ENCODE measurements around the gene BAIAP2L1.

BAIAP2L1 gene

GRCh38 chr7:98257701-98258100 lies 143.2 kb downstream of the BAIAP2L1 start:
- no peak for DNase-seq

DNA sequence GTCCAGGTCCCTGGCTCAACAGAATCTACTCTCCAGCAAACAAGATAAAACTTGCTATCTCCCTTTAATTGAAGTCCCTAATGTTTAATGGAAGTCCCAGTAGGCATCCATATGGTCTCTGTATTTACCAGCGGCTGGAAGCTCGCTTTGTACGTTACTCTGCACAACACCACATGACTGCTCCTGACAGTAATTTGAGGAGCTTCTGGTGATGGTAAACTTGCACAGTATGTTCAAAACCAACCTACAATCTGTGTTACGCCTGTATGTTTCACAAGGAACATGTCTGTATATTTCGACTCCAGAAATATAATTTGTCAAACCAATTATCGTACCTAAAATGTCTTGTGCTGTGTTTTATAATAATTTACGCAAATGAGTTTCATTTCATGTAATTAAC lies 144.5 kb downstream of the BAIAP2L1 start:
- DNase-seq: no peak

GRCh38 chr7:98254951-98255610 lies 145.8 kb downstream of the BAIAP2L1 start:
- no peak for DNase-seq

- DNase-seq: no peak
Measured at GRCh38 chr7:98254516-98254915, 146.4 kb downstream of the BAIAP2L1 start.

- no peak for DNase-seq
Measured at GRCh38 chr7:98252425-98253054, 148.3 kb downstream of the BAIAP2L1 start.

DNA sequence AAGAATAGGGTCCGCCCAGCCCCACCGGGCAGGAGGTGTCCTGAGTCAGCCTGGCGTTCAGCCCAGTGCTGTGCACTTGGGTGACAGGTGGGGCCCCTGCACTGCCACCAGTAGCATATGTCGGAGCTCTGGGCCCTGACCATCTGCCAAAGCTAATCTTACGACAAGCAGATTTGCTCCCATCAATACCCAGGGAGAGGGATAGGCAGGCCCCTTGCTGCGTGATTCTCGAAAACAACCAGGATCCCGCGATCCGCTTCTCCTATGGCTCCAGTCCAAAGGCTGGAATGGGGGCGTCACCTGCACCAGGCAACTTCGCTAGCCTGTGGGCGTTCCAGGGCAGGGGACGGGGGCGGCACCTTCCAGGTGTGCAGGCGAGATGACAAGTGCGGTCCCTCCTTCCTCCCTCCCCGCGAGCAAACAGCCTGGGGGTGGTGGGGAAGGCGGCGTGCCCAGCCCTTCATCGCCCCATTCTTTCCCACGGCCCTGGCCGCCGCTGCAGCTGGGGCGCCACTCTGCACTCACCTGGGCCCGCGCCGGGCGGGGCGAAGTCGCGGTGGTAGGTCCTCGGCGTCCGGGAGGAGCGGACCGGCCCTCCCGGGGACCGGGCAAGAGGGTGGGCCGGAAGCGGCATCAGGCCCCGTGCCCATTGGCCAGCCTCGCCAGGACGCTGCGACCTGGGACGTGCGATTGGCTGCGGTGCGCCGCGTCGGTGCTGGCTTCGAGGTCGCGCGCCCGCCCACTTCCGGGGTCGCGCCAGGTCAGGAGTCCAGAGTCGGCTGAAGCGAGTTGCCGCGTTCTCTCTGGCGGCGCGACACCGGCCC lies 149.1 kb downstream of the BAIAP2L1 start, which contains the start of gene TECPR1:
TSS of gene TECPR1 (minus strand) at position 632 of the 824 bp plus-strand sequence. CDS start 6,086 bp downstream, outside the sequence.
- peak; percentile 87 for DNase-seq

DNA sequence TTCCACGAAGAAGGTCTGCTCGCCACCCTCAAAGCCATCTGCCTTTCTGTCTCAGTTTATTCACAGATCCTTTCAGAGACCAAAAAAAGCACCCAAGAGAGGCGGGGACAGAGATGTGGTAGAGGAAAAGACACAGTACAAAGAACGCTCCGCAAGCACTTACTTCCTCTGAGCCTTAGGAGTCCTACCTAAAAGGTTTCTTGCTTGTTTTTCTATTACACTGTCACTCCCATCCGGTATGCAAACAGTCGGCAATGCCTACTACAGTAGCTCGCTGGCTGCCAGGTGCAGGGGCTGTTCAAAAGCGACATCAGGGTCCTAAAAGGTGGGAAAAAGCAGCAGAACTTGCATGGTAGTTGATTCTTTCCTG lies 149.7 kb downstream of the BAIAP2L1 start:
- no peak for DNase-seq

- DNase-seq: peak; percentile 10
Measured at GRCh38 chr7:98250789-98251188, 150.1 kb downstream of the BAIAP2L1 start.

DNA sequence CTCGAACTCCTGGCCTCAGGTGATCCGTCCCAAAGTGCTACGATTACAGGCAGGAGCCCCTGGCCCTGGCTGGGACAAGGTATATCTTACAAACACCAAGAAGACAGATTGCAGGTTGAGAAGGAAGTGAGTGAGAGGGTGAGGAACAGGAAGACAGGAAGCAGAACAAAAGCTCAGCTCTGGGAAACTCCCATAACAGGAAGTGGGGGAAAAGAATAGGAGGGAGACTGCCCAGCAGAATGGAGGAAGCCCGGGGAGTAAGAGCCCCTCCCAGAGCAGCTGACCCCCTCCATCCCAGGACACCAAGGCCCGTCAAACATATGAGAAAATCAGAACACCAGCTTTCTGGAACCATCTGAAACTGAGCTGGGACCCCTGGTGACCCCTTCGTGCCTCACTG lies 151.8 kb downstream of the BAIAP2L1 start:
- DNase-seq: no peak

GRCh38 chr7:98248156-98248555 lies 152.7 kb downstream of the BAIAP2L1 start:
- no peak for DNase-seq

GRCh38 chr7:98244871-98245270 lies 156.0 kb downstream of the BAIAP2L1 start:
- DNase-seq: no peak

- DNase-seq: no peak
Measured at GRCh38 chr7:98242934-98243333, 158.0 kb downstream of the BAIAP2L1 start.

DNA sequence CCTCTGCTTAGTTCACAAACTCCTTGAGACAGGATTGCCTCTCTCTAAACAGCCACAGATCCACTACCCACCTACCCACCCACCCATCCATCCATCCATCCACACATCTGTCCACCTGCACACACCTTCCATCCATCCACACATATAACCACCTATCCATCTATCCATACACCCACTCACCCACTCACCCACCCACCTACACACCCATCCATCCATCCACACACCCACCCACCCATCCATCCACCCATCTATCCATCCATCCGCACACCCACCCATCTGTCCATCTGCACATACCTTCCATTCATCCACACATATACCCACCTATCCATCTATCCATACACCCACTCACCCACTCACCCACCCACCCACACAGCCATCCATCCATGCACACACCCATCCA lies 158.5 kb downstream of the BAIAP2L1 start:
- DNase-seq: no peak

DNA sequence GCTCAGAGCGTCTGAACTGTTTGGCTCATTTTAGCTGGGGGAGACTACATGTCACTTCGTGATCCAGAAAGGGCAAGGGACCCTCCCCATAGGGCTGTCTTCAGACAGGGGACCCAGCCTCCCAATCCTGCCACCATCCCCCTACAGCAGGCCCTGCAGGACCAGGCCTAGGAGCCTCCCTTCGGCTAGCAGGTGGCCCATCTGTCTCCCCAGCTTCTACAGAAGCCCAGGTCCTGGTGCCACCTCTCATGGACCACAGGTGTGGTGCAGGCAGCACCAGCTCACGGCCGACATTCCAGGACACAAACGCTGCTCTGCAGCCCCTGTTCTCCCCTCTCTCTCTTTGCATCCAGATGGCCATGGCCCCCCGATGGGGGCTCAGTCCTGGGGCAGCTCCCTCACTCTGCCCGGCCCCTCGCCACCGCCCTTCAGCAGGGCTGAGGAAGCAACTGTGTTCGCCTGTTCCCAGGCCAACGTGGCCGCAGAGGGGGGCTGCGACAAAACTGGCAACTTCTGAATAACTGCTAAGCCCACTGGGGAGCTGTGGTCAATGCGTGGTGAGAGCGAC lies 159.1 kb downstream of the BAIAP2L1 start:
- no peak for DNase-seq

Measured in stimulated activated naive CD4-positive, alpha-beta T cell treated with Interleukin-2 at 50 U/mL for 16 hours (primary cell).